Lower leg skin (tissue), 3 donors: ENCODE data around the gene RTL1.

Experiments used
- CTCF ChIP-seq, 3 donors: fragments of 450-650 bp; IDR thresholded peaks; one replicate each; pipeline ENCODE4 v1.5.1; 2016; ENCODE audit warnings: antibody characterized with exemption in 3 of 3, mild to moderate bottlenecking in 3 of 3, moderate library complexity in 2 of 3
- POLR2A ChIP-seq, 2 donors: fragments of 450-650 bp; IDR thresholded peaks; one replicate each; pipeline ENCODE4 v1.6.1; 2016 to 2017; ENCODE audit warnings: antibody characterized with exemption in 2 of 2, mild to moderate bottlenecking in 1 of 2, moderate library complexity in 1 of 2

GRCh38 chr14:100862277-100862676 is 41.2 kb downstream of the RTL1 start:
- TF ChIP-seq CTCF (IDR thresholded peaks at IDR 0.05) = no peak
- no peak for TF ChIP-seq POLR2A (IDR thresholded peaks at IDR 0.05)
